Measurements from ENCODE around the gene SYT7.

SYT7 gene

GRCh38 chr11:61550665-61551227 lies 30.1 kb downstream of the SYT7 start:
- Histone ChIP-seq H3K79me2 (ENCODE audit: insufficient read depth, low read length) (no peaks in the 10 kb centered on the region), H3K27ac (ENCODE audit: low read length) (no peak overlapping the region), H4K20me1 (ENCODE audit: insufficient read depth, low read length) (peaks cover 30% of the 10 kb centered on the region), H3K27me3 (ENCODE audit: insufficient read depth, low read length, poor library complexity) (peaks cover 11% of the 10 kb centered on the region), H2AFZ (ENCODE audit: low read depth, low read length) (no peak overlapping the region), H3K36me3 (ENCODE audit: insufficient read depth, low read length) (no peaks in the 10 kb centered on the region), H3K4me2 (ENCODE audit: insufficient read depth, low read length) (no peak overlapping the region), H3K4me3 (ENCODE audit: low read depth in 1 of 2, low read length in 2 of 2) (no peak overlapping the region), H3K9ac (ENCODE audit: low read depth, low read length) (no peak overlapping the region), H3K9me3 (ENCODE audit: insufficient read depth, low read length, severe bottlenecking) (no peaks in the 10 kb centered on the region), H3K4me1 (ENCODE audit: insufficient read depth, low read length) (no peaks in the 10 kb centered on the region)
- ATAC-seq (ENCODE audit: insufficient read depth, low read depth) = no peak
- DNase-seq = no peak
- TF ChIP-seq EZH2 (IDR thresholded peaks at IDR 0.05; ENCODE audit: borderline replicate concordance, low read depth, low read length, severe bottlenecking) = no peak
- TF ChIP-seq, protein P1, sequence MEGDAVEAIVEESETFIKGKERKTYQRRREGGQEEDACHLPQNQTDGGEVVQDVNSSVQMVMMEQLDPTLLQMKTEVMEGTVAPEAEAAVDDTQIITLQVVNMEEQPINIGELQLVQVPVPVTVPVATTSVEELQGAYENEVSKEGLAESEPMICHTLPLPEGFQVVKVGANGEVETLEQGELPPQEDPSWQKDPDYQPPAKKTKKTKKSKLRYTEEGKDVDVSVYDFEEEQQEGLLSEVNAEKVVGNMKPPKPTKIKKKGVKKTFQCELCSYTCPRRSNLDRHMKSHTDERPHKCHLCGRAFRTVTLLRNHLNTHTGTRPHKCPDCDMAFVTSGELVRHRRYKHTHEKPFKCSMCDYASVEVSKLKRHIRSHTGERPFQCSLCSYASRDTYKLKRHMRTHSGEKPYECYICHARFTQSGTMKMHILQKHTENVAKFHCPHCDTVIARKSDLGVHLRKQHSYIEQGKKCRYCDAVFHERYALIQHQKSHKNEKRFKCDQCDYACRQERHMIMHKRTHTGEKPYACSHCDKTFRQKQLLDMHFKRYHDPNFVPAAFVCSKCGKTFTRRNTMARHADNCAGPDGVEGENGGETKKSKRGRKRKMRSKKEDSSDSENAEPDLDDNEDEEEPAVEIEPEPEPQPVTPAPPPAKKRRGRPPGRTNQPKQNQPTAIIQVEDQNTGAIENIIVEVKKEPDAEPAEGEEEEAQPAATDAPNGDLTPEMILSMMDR (IDR thresholded peaks at IDR 0.05; ENCODE audit: borderline replicate concordance, extremely low read depth, low read length, poor library complexity, severe bottlenecking) = no peak

- Histone ChIP-seq H3K4me1 (ENCODE audit: insufficient read depth, low read length) (no peaks in the 10 kb centered on the region), H4K20me1 (ENCODE audit: insufficient read depth, low read length) (peaks cover 30% of the 10 kb centered on the region), H3K9ac (ENCODE audit: low read depth, low read length) (no peak overlapping the region), H3K9me3 (ENCODE audit: insufficient read depth, low read length, severe bottlenecking) (no peaks in the 10 kb centered on the region), H3K4me2 (ENCODE audit: insufficient read depth, low read length) (no peak overlapping the region), H3K27me3 (ENCODE audit: insufficient read depth, low read length, poor library complexity) (peaks cover 11% of the 10 kb centered on the region), H3K27ac (ENCODE audit: low read length) (no peak overlapping the region), H3K4me3 (ENCODE audit: low read depth in 1 of 2, low read length in 2 of 2) (no peak overlapping the region), H2AFZ (ENCODE audit: low read depth, low read length) (no peak overlapping the region), H3K36me3 (ENCODE audit: insufficient read depth, low read length) (no peaks in the 10 kb centered on the region), H3K79me2 (ENCODE audit: insufficient read depth, low read length) (no peaks in the 10 kb centered on the region)
- TF ChIP-seq, protein P1 (IDR thresholded peaks at IDR 0.05; ENCODE audit: borderline replicate concordance, extremely low read depth, low read length, poor library complexity, severe bottlenecking) = no peak
- no peak for TF ChIP-seq EZH2 (IDR thresholded peaks at IDR 0.05; ENCODE audit: borderline replicate concordance, low read depth, low read length, severe bottlenecking)
- DNase-seq = peak; percentile 19
- peak; percentile 65 for ATAC-seq (ENCODE audit: insufficient read depth, low read depth)
These were observed 31.0 kb downstream of the SYT7 start for GRCh38 chr11:61549662-61550568.

DNA sequence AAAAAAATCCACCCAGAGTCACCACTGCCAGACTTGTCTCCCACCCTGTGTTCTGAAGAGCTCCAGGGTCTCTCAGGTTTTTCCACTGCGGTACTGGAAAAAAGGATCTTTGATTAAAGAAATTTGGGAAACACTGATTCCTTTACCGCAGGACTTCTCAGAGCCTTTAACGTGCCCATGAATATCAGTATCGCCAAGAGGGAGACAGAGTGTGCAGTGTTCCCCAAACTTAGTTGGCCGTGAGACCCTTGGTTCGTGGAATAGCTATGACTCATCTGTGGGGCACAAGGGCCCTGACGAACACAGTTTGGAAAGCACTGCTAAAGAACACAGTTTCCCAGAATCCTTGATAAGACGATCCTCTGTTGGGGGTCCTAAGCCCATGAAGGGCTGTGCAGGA lies 31.7 kb downstream of the SYT7 start:
- H3K9ac ChIP-seq (ENCODE audit: low read depth, low read length) = no peak overlapping the region
- ATAC-seq (ENCODE audit: insufficient read depth, low read depth) = no peak
- H3K9me3 ChIP-seq (ENCODE audit: insufficient read depth, low read length, severe bottlenecking) = no peaks in the 10 kb centered on the region
- H3K27ac ChIP-seq (ENCODE audit: low read length) = no peak overlapping the region
- no peaks in the 10 kb centered on the region for H3K4me1 ChIP-seq (ENCODE audit: insufficient read depth, low read length)
- peaks cover 26% of the 10 kb centered on the region for H4K20me1 ChIP-seq (ENCODE audit: insufficient read depth, low read length)
- no peaks in the 10 kb centered on the region for H3K36me3 ChIP-seq (ENCODE audit: insufficient read depth, low read length)
- H3K4me2 ChIP-seq (ENCODE audit: insufficient read depth, low read length) = no peak overlapping the region
- H3K4me3 ChIP-seq (ENCODE audit: low read depth in 1 of 2, low read length in 2 of 2) = no peak overlapping the region
- H2AFZ ChIP-seq (ENCODE audit: low read depth, low read length) = no peak overlapping the region
- no peak for TF ChIP-seq EZH2 (IDR thresholded peaks at IDR 0.05; ENCODE audit: borderline replicate concordance, low read depth, low read length, severe bottlenecking)
- TF ChIP-seq, protein P1 (IDR thresholded peaks at IDR 0.05; ENCODE audit: borderline replicate concordance, extremely low read depth, low read length, poor library complexity, severe bottlenecking) = no peak
- no peak for DNase-seq
- H3K27me3 ChIP-seq (ENCODE audit: insufficient read depth, low read length, poor library complexity) = peaks cover 7% of the 10 kb centered on the region
- no peaks in the 10 kb centered on the region for H3K79me2 ChIP-seq (ENCODE audit: insufficient read depth, low read length)

Data from DND-41 (cell line).